ENCODE results near the gene CIDEC.
A peak's percentile ranks its signal among the peaks of the same experiment; 100 is the strongest.
"Not testable (repeated sequence)": the region's sequence is repeated elsewhere in the genome, so short reads cannot be mapped to it uniquely, and the experiment has no call there.

Gene CIDEC

GRCh38 chr3:9863058-9863772 is 16.8 kb downstream of the CIDEC start:
- TF ChIP-seq CTCF (IDR thresholded peaks at IDR 0.05; ENCODE audit: extremely low read depth, insufficient read depth, missing control alignments): no peak
- in situ Hi-C loops (cut with MboI; ENCODE audit: low pct_unique_long_range_greater_than_20kb, low sequenced_read_pairs, unreplicated experiment): no loop called here
- no peak for DNase-seq (ENCODE audit: low spot score)

- DNase-seq (ENCODE audit: low spot score): peak; percentile 52
- in situ Hi-C loops (cut with MboI; ENCODE audit: low pct_unique_long_range_greater_than_20kb, low sequenced_read_pairs, unreplicated experiment): no loop called here
- TF ChIP-seq CTCF (IDR thresholded peaks at IDR 0.05; ENCODE audit: extremely low read depth, insufficient read depth, missing control alignments): peak; percentile 11
Measured at GRCh38 chr3:9862391-9863057, 17.5 kb downstream of the CIDEC start.

- in situ Hi-C loops (cut with MboI; ENCODE audit: low pct_unique_long_range_greater_than_20kb, low sequenced_read_pairs, unreplicated experiment): no loop called here
- DNase-seq (ENCODE audit: low spot score): no peak
- no peak for TF ChIP-seq CTCF (IDR thresholded peaks at IDR 0.05; ENCODE audit: extremely low read depth, insufficient read depth, missing control alignments)
Measured at GRCh38 chr3:9861626-9862130, 18.4 kb downstream of the CIDEC start.

- DNase-seq (ENCODE audit: low spot score): no peak
- no peak for TF ChIP-seq CTCF (IDR thresholded peaks at IDR 0.05; ENCODE audit: extremely low read depth, insufficient read depth, missing control alignments)
- in situ Hi-C loops (cut with MboI; ENCODE audit: low pct_unique_long_range_greater_than_20kb, low sequenced_read_pairs, unreplicated experiment): no loop called here
Measured at GRCh38 chr3:9861201-9861600, 18.9 kb downstream of the CIDEC start.

- no peak for TF ChIP-seq CTCF (IDR thresholded peaks at IDR 0.05; ENCODE audit: extremely low read depth, insufficient read depth, missing control alignments)
- in situ Hi-C loops (cut with MboI; ENCODE audit: low pct_unique_long_range_greater_than_20kb, low sequenced_read_pairs, unreplicated experiment): no loop called here
- DNase-seq (ENCODE audit: low spot score): no peak
Measured at GRCh38 chr3:9859530-9860025, 20.5 kb downstream of the CIDEC start.

GRCh38 chr3:9855594-9855993 is 24.5 kb downstream of the CIDEC start:
- TF ChIP-seq CTCF (IDR thresholded peaks at IDR 0.05; ENCODE audit: extremely low read depth, insufficient read depth, missing control alignments): no peak
- in situ Hi-C loops (cut with MboI; ENCODE audit: low pct_unique_long_range_greater_than_20kb, low sequenced_read_pairs, unreplicated experiment): no loop called here
- no peak for DNase-seq (ENCODE audit: low spot score)

- in situ Hi-C loops (cut with MboI; ENCODE audit: low pct_unique_long_range_greater_than_20kb, low sequenced_read_pairs, unreplicated experiment); DNase-seq (ENCODE audit: low spot score): not testable (repeated sequence)
Measured at GRCh38 chr3:9854291-9854940, 25.6 kb downstream of the CIDEC start.

Measured in GM13977 (cell line).